Thyroid gland (tissue), 4 donors: ENCODE measurements around the gene CNOT9.

Experiments used
- POLR2A ChIP-seq, 2 donors: fragments of 450-650 bp; IDR thresholded peaks; one replicate each; pipeline ENCODE4 v1.6.1; 2017; ENCODE audit warnings: antibody characterized with exemption in 2 of 2, mild to moderate bottlenecking in 2 of 2, moderate library complexity in 1 of 2
- TF ChIP-seq, protein P1 (sequence below), 6 experiments: fragments of 200-600 bp in 3 of 6; fragments of 450-650 bp in 3 of 6; sonication (generic) in 3 of 6; IDR thresholded peaks; one replicate each; pipeline ENCODE4 v1.5.1; 2016 to 2019; ENCODE audit warnings: antibody characterized with exemption in 6 of 6, mild to moderate bottlenecking in 2 of 6, inconsistent platforms in 1 of 6, moderate library complexity in 1 of 6

DNA sequence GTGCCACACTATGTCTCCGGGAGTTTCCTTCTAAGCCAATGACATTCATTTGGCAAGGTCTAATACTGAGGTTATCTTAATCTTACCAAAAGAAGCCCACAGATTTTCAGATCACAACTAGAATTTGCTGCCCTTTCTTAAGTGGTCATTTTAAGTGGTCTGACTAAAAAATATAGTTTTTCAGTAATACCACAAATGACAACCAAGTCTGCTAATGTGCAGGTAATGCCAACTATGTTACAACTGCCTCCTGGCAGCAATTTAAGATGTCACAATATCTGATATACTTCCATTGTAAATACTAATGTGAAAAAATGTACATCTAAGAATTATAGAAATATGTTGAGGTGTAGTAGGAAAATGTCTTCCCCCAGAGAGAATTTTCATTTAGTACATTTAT lies 49.8 kb upstream of the CNOT9 start:
- TF ChIP-seq, protein P1, sequence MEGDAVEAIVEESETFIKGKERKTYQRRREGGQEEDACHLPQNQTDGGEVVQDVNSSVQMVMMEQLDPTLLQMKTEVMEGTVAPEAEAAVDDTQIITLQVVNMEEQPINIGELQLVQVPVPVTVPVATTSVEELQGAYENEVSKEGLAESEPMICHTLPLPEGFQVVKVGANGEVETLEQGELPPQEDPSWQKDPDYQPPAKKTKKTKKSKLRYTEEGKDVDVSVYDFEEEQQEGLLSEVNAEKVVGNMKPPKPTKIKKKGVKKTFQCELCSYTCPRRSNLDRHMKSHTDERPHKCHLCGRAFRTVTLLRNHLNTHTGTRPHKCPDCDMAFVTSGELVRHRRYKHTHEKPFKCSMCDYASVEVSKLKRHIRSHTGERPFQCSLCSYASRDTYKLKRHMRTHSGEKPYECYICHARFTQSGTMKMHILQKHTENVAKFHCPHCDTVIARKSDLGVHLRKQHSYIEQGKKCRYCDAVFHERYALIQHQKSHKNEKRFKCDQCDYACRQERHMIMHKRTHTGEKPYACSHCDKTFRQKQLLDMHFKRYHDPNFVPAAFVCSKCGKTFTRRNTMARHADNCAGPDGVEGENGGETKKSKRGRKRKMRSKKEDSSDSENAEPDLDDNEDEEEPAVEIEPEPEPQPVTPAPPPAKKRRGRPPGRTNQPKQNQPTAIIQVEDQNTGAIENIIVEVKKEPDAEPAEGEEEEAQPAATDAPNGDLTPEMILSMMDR (IDR thresholded peaks at IDR 0.05) = no peak
- no peak for TF ChIP-seq POLR2A (IDR thresholded peaks at IDR 0.05)
